HepG2 (cell line): ENCODE measurements around the gene SOX12. TPM values are rescaled to one million over a fixed set of nuclear protein-coding genes. Genes with fewer than 3 reads are reported as not detected.

Experiments used
- ATF2 ChIP-seq: sonication (generic); formaldehyde crosslinking; IDR thresholded peaks from 2 replicates; pipeline ENCODE4 v1.4.0; 2020; ENCODE audit warnings: missing genetic modification reagents
- CREB3 ChIP-seq: sonication (generic); formaldehyde crosslinking; IDR thresholded peaks from 2 replicates; pipeline ENCODE4 v1.5.0; 2020; ENCODE audit warnings: missing genetic modification reagents
- CREBL2 ChIP-seq: sonication (generic); formaldehyde crosslinking; IDR thresholded peaks from 2 replicates; pipeline ENCODE4 v1.8.1; 2023; ENCODE audit warnings: missing genetic modification reagents, mild to moderate bottlenecking, borderline replicate concordance
- E2F5 ChIP-seq: sonication (generic); formaldehyde crosslinking; conservative IDR thresholded peaks from 2 replicates; pipeline ENCODE4 v1.4.0; 2020; ENCODE audit warnings: missing genetic modification reagents
- ETV5 ChIP-seq: IDR thresholded peaks from 2 replicates; pipeline ENCODE4 v1.6.1; 2018; ENCODE audit warnings: missing biosample characterization, missing genetic modification reagents, inconsistent platforms, borderline replicate concordance
- FOXJ3 ChIP-seq: sonication (generic); formaldehyde crosslinking; IDR thresholded peaks from 2 replicates; pipeline ENCODE4 v1.4.0; 2020; ENCODE audit warnings: missing genetic modification reagents, mild to moderate bottlenecking, borderline replicate concordance
- KDM6A ChIP-seq: IDR thresholded peaks from 2 replicates; pipeline ENCODE4 v1.6.1; 2016; ENCODE audit warnings: low read depth
- MEIS1 ChIP-seq: sonication (generic); formaldehyde crosslinking; IDR thresholded peaks from 2 replicates; pipeline ENCODE4 v1.9.0; 2021; ENCODE audit warnings: mild to moderate bottlenecking, missing genetic modification reagents, moderate library complexity, borderline replicate concordance
- MYNN ChIP-seq: sonication (generic); formaldehyde crosslinking; IDR thresholded peaks from 2 replicates; pipeline ENCODE4 v1.4.0; 2020; ENCODE audit warnings: mild to moderate bottlenecking, low read depth, missing genetic modification reagents
- NFE2L2 ChIP-seq: fragments of 150-350 bp; IDR thresholded peaks from 2 replicates; pipeline ENCODE4 v1.6.1; 2014; ENCODE audit warnings: low read length
- RBAK ChIP-seq: sonication (generic); formaldehyde crosslinking; IDR thresholded peaks from 2 replicates; pipeline ENCODE4 v1.5.1; 2020; ENCODE audit warnings: mild to moderate bottlenecking, missing genetic modification reagents
- RFXANK ChIP-seq: IDR thresholded peaks from 2 replicates; pipeline ENCODE4 v1.6.1; 2016
- SETDB1 ChIP-seq: sonication (generic); formaldehyde crosslinking; IDR thresholded peaks from 2 replicates; pipeline ENCODE4 v1.5.1; 2020; ENCODE audit warnings: missing genetic modification reagents, mild to moderate bottlenecking, borderline replicate concordance
- TAF15 ChIP-seq: fragments of 200-400 bp; formaldehyde crosslinking; IDR thresholded peaks from one replicate; pipeline ENCODE4 v1.6.1; 2018; ENCODE audit warnings: mild to moderate bottlenecking, low read depth, low read length; ENCODE audit not compliant: poor library complexity, severe bottlenecking
- ZFP36 ChIP-seq: fragments of 150-350 bp; IDR thresholded peaks from 2 replicates; pipeline ENCODE4 v1.6.1; 2018; ENCODE audit warnings: borderline replicate concordance, low read length, low read depth; ENCODE audit not compliant: partially characterized antibody
- ZNF10 ChIP-seq: sonication (generic); formaldehyde crosslinking; IDR thresholded peaks from 2 replicates; pipeline ENCODE4 v1.4.0; 2020; ENCODE audit warnings: mild to moderate bottlenecking, low read depth, missing genetic modification reagents, borderline replicate concordance
- ZNF101 ChIP-seq: sonication (generic); formaldehyde crosslinking; IDR thresholded peaks from 2 replicates; pipeline ENCODE4 v1.4.0; 2020; ENCODE audit warnings: mild to moderate bottlenecking, low read depth, missing genetic modification reagents, borderline replicate concordance
- ZNF143 ChIP-seq: sonication (generic); formaldehyde crosslinking; IDR thresholded peaks from 2 replicates; pipeline ENCODE4 v1.4.0; 2020; ENCODE audit warnings: missing genetic modification reagents
- ZNF20 ChIP-seq: sonication (generic); formaldehyde crosslinking; IDR thresholded peaks from 2 replicates; pipeline ENCODE4 v1.4.0; 2020; ENCODE audit warnings: mild to moderate bottlenecking, moderate library complexity, missing genetic modification reagents
- ZNF230 ChIP-seq: sonication (generic); formaldehyde crosslinking; IDR thresholded peaks from 2 replicates; pipeline ENCODE4 v1.4.0; 2020; ENCODE audit warnings: mild to moderate bottlenecking, missing genetic modification reagents
- ZNF280D ChIP-seq: sonication (generic); formaldehyde crosslinking; IDR thresholded peaks from 2 replicates; pipeline ENCODE4 v1.5.1; 2020; ENCODE audit warnings: mild to moderate bottlenecking, missing genetic modification reagents
- ZNF672 ChIP-seq: sonication (generic); formaldehyde crosslinking; IDR thresholded peaks from 2 replicates; pipeline ENCODE4 v1.8.1; 2022; ENCODE audit warnings: missing genetic modification reagents
- ZSCAN29 ChIP-seq: sonication (generic); formaldehyde crosslinking; conservative IDR thresholded peaks from 2 replicates; pipeline ENCODE4 v1.4.0; 2020; ENCODE audit warnings: mild to moderate bottlenecking, missing genetic modification reagents
- polyA plus RNA-seq, 8 experiments: library from polyadenylated mRNA; depleted of rRNA in 3 of 8; stranded (reverse) in 7 of 8; unstranded in 1 of 8; fragments of >200 nt; fragmentation: Illumina TruSeq in 4 of 8; extraction: Trizol in 4 of 8; gene quantifications; 2 replicates each; pipeline versions ENCODE4 v1.2.1 to v1.2.3, GENCODE V29; 2011 to 2016; ENCODE audit warnings: low read depth in 4 of 8, missing spikeins in 1 of 8, mixed read lengths in 1 of 8; ENCODE audit not compliant: insufficient read depth in 1 of 8
- total RNA-seq, 5 experiments: library from RNA; depleted of rRNA; stranded (reverse); fragments of >200 nt; fragmentation: Illumina TruSeq; extraction: Trizol; gene quantifications; 2 replicates each; pipeline ENCODE4 v1.2.3, GENCODE V29; 2016; ENCODE audit warnings: low read depth in 1 of 5

Gene SOX12
- total and polyA plus RNA-seq, 2 of the 13 experiments (the other 11 are each of a cell fraction or from before 2014, with no cell fraction given), result 10.0 to 18.7 TPM

GRCh38 chr20:297925-298775 lies 27.2 kb upstream of the SOX12 start (continued):
- no peak for TF ChIP-seq FOXJ3
- TF ChIP-seq SETDB1 (CRISPR knock-in tag), result no peak
- no peak for TF ChIP-seq MEIS1
- TF ChIP-seq ZNF230, result peak; percentile 43; the same call in 1 of the 2 replicates
- TF ChIP-seq ZSCAN29 (CRISPR knock-in tag), result peak; percentile 87; the same call in 1 of the 2 replicates
- no peak for TF ChIP-seq NFE2L2
- 0 out of 2 replicates have a peak, but pooled peaks have one; percentile 33 for TF ChIP-seq ZNF672
- 0 out of 2 replicates have a peak, but pooled peaks have one; percentile 66 for TF ChIP-seq ZNF280D (CRISPR knock-in tag)
- TF ChIP-seq MYNN, result no peak
- TF ChIP-seq ZNF101, result no peak
- TF ChIP-seq RBAK, result no peak
- peak; percentile 68; the same call in 1 of the 2 replicates for TF ChIP-seq CREBL2 (CRISPR knock-in tag)
- no peak for TF ChIP-seq ZFP36
- peak; percentile 48; the same call in 1 of the 2 replicates for TF ChIP-seq E2F5
- TF ChIP-seq CREB3, result no peak
- peak; percentile 62; the same call in 1 of the 2 replicates for TF ChIP-seq ZNF143 (CRISPR knock-in tag)
- TF ChIP-seq TAF15, result peak; percentile 33
- TF ChIP-seq KDM6A (CRISPR knock-in tag), result no peak
- TF ChIP-seq RFXANK (CRISPR knock-in tag), result peak; percentile 55; the same call in 1 of the 2 replicates
- no peak for TF ChIP-seq ZNF10
- no peak for TF ChIP-seq ATF2 (CRISPR knock-in tag)
- TF ChIP-seq ZNF20 (CRISPR knock-in tag), result no peak; the same call in 1 of the 2 replicates
- TF ChIP-seq ETV5, result peak; percentile 85
